ENCODE measurements around the gene CEACAM7. TPM values are rescaled to one million over a fixed set of nuclear protein-coding genes. Genes with fewer than 3 reads are reported as not detected.

The CEACAM7 gene
- total RNA-seq, 1 experiment from 2014 or later: not detected

DNA sequence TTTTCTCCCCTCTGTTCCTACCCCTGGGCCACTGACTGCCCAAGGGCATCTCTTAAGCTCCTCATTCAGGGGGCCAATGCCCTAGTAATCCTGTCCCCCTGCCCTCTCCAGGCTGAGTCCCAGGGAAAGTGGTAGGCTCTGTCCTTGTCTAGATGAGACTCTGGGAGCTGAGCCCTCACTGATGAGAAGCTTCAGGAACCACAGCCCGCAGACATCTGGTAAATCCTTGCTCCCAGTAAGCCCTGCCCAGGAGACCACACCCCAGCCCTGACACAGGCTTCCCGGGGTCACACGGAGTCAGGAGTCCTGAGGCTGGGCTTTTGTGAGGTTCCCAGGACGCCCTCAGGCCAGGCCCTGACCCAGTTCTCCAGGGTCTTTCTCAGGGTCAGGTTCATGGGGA lies 63.1 kb downstream of the CEACAM7 start:
- intact Hi-C loops (cut with micrococcal nuclease): no loop called here
- BruUV-seq (replicated peaks): no TSS peak
- no peak overlapping the region for H3K4me3 ChIP-seq (replicated peaks in 1 of 2; ENCODE audit: low read depth in 1 of 2, low read length in 2 of 2)
- no peak overlapping the region for H3K9ac ChIP-seq (ENCODE audit: low read length)
- H3K4me1 ChIP-seq (ENCODE audit: control insufficient read depth in 1 of 2, insufficient read depth in 2 of 2, low read length in 2 of 2): no peaks in the 10 kb centered on the region
- POLR2A ChIA-PET: no interaction called here
- no peaks in the 10 kb centered on the region for H3K36me3 ChIP-seq (ENCODE audit: control insufficient read depth in 1 of 2, insufficient read depth in 2 of 2, low read length in 2 of 2)
- CTCF ChIA-PET: interaction anchor here (1.1 kb wide), 1 partner anchor 17 kb away, joined by 4 read pairs; no protein-coding TSS in a partner anchor
- TF ChIP-seq, protein P1, sequence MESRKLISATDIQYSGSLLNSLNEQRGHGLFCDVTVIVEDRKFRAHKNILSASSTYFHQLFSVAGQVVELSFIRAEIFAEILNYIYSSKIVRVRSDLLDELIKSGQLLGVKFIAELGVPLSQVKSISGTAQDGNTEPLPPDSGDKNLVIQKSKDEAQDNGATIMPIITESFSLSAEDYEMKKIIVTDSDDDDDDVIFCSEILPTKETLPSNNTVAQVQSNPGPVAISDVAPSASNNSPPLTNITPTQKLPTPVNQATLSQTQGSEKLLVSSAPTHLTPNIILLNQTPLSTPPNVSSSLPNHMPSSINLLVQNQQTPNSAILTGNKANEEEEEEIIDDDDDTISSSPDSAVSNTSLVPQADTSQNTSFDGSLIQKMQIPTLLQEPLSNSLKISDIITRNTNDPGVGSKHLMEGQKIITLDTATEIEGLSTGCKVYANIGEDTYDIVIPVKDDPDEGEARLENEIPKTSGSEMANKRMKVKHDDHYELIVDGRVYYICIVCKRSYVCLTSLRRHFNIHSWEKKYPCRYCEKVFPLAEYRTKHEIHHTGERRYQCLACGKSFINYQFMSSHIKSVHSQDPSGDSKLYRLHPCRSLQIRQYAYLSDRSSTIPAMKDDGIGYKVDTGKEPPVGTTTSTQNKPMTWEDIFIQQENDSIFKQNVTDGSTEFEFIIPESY (IDR thresholded peaks at IDR 0.05; ENCODE audit: extremely low read depth, insufficient replicate concordance, low read length): no peak
- TF ChIP-seq CBX3 (IDR thresholded peaks at IDR 0.05; ENCODE audit: low read depth) (no peak), SIN3A (IDR thresholded peaks at IDR 0.05; ENCODE audit: low read depth) (no peak), FOSL1 (IDR thresholded peaks at IDR 0.05; ENCODE audit: low read depth) (no peak), TCF7L2 (IDR thresholded peaks at IDR 0.05; ENCODE audit: borderline replicate concordance, extremely low read depth, insufficient read depth, insufficient read length) (no peak), SP1 (IDR thresholded peaks at IDR 0.05; ENCODE audit: low read depth) (no peak), POLR2AphosphoS5 (IDR thresholded peaks at IDR 0.05; ENCODE audit: low read depth, low read length) (no peak), YY1 (IDR thresholded peaks at IDR 0.05; ENCODE audit: extremely low read depth, insufficient replicate concordance, low read depth, low read length) (no peak), ZNF274 (IDR thresholded peaks at IDR 0.05; ENCODE audit: low read depth, low read length) (no peak), POLR2A (IDR thresholded peaks at IDR 0.05; ENCODE audit: borderline replicate concordance, extremely low read depth, insufficient read depth, insufficient read length) (no peak), ZFX (IDR thresholded peaks at IDR 0.05) (no peak), EGR1 (IDR thresholded peaks at IDR 0.05; ENCODE audit: low read depth) (no peak), SRF (IDR thresholded peaks at IDR 0.05; ENCODE audit: low read depth) (no peak), JUND (IDR thresholded peaks at IDR 0.05) (no peak), EZH2 (IDR thresholded peaks at IDR 0.05) (no peak), CEBPB (IDR thresholded peaks at IDR 0.05; ENCODE audit: low read depth) (no peak)
- TF ChIP-seq, protein P2, sequence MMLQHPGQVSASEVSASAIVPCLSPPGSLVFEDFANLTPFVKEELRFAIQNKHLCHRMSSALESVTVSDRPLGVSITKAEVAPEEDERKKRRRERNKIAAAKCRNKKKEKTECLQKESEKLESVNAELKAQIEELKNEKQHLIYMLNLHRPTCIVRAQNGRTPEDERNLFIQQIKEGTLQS (IDR thresholded peaks at IDR 0.05): no peak
- TF ChIP-seq, protein P3, sequence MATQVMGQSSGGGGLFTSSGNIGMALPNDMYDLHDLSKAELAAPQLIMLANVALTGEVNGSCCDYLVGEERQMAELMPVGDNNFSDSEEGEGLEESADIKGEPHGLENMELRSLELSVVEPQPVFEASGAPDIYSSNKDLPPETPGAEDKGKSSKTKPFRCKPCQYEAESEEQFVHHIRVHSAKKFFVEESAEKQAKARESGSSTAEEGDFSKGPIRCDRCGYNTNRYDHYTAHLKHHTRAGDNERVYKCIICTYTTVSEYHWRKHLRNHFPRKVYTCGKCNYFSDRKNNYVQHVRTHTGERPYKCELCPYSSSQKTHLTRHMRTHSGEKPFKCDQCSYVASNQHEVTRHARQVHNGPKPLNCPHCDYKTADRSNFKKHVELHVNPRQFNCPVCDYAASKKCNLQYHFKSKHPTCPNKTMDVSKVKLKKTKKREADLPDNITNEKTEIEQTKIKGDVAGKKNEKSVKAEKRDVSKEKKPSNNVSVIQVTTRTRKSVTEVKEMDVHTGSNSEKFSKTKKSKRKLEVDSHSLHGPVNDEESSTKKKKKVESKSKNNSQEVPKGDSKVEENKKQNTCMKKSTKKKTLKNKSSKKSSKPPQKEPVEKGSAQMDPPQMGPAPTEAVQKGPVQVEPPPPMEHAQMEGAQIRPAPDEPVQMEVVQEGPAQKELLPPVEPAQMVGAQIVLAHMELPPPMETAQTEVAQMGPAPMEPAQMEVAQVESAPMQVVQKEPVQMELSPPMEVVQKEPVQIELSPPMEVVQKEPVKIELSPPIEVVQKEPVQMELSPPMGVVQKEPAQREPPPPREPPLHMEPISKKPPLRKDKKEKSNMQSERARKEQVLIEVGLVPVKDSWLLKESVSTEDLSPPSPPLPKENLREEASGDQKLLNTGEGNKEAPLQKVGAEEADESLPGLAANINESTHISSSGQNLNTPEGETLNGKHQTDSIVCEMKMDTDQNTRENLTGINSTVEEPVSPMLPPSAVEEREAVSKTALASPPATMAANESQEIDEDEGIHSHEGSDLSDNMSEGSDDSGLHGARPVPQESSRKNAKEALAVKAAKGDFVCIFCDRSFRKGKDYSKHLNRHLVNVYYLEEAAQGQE (IDR thresholded peaks at IDR 0.05; ENCODE audit: low read depth): no peak
- TF ChIP-seq, protein P4, sequence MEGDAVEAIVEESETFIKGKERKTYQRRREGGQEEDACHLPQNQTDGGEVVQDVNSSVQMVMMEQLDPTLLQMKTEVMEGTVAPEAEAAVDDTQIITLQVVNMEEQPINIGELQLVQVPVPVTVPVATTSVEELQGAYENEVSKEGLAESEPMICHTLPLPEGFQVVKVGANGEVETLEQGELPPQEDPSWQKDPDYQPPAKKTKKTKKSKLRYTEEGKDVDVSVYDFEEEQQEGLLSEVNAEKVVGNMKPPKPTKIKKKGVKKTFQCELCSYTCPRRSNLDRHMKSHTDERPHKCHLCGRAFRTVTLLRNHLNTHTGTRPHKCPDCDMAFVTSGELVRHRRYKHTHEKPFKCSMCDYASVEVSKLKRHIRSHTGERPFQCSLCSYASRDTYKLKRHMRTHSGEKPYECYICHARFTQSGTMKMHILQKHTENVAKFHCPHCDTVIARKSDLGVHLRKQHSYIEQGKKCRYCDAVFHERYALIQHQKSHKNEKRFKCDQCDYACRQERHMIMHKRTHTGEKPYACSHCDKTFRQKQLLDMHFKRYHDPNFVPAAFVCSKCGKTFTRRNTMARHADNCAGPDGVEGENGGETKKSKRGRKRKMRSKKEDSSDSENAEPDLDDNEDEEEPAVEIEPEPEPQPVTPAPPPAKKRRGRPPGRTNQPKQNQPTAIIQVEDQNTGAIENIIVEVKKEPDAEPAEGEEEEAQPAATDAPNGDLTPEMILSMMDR (IDR thresholded peaks at IDR 0.05 in 2 of 3, conservative IDR thresholded peaks at IDR 0.05 in 1 of 3; ENCODE audit: borderline replicate concordance in 1 of 3, insufficient read depth in 1 of 3, low read depth in 2 of 3, low read length in 2 of 3): no peak
- ATAC-seq (no peak), DNase-seq (ENCODE audit: low read depth, low spot score) (no peak)
- H3K27ac ChIP-seq (ENCODE audit: low read depth, low read length): no peak overlapping the region
- H3K27me3 ChIP-seq (ENCODE audit: insufficient read depth, low read length): peaks cover 68% of the 10 kb centered on the region
- no peak overlapping the region for H2AFZ ChIP-seq (ENCODE audit: low read depth, low read length, poor library complexity, severe bottlenecking)
- no peaks in the 10 kb centered on the region for H4K20me1 ChIP-seq (ENCODE audit: insufficient read depth)
- no peaks in the 10 kb centered on the region for H3K9me2 ChIP-seq (ENCODE audit: insufficient read depth)
- RAD21 ChIA-PET (ENCODE audit: low non-redundant PET in 1 of 2, low total read pairs in 2 of 2, uncharacterized antibody in 2 of 2, unreplicated experiment in 2 of 2): no interaction called here
- H3K9me3 ChIP-seq (ENCODE audit: control insufficient read depth in 1 of 2, insufficient read depth in 1 of 2, low read depth in 1 of 2, low read length in 2 of 2): peaks cover 0 to 3% of the 10 kb centered on the region in 2 experiments; a peak in 1 of 4 replicates
- no peaks in the 10 kb centered on the region for H3K79me2 ChIP-seq (ENCODE audit: insufficient read depth, low read length)
- H3K4me2 ChIP-seq (ENCODE audit: low read length): no peak overlapping the region
